ENCODE measurements around the gene ACCS.

Gene ACCS

GRCh38 chr11:44065841-44066731, at the start of gene ACCS:
Gene ACCS (plus strand): TSS chr11:44066270. CDS start chr11:44067628, 1,358 bp downstream.
- DNase-seq: no peak

DNA sequence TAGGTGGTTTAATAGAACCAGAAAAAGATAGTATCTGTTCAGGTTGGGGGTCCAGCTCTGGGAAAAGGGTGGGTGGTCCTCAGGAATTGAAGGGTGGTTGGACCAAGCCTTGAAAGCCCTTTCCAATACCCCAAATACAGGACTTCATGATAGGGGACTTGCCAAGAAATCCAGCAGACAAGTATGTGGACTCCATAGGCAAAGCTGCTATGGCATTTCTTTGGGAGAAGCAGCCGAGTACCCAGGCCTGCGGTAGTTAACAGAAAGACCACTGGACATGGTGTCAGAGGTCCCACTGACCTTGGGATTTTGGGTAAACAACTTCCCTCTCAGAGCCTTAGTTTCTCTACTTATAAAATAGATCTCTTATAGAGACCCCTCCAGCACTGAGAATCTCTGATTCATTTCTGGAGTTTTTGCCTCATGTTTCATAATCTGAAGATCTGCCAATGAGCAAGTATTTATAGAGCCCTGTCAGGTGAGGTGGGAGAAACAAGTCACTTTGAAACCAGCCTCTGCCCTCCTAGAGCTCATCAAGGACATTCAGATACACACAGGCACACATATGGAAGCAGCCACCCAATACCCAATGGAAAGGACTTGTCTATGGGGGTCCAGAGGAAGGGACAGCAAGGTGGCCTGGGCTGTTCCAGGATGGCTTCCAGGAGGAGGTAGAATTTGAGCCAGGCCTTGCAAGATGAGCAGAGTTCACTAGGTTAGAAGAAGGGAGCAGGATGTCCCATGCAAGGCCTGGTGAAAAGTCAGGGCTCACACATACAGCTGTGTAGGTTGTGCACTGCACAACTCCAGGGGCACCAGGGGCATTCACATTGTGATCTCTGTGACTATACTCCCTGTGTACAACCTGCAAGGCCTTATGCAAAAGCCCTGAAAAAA, 49.3 kb upstream of the ACCS start:
- no peak for DNase-seq

DNA sequence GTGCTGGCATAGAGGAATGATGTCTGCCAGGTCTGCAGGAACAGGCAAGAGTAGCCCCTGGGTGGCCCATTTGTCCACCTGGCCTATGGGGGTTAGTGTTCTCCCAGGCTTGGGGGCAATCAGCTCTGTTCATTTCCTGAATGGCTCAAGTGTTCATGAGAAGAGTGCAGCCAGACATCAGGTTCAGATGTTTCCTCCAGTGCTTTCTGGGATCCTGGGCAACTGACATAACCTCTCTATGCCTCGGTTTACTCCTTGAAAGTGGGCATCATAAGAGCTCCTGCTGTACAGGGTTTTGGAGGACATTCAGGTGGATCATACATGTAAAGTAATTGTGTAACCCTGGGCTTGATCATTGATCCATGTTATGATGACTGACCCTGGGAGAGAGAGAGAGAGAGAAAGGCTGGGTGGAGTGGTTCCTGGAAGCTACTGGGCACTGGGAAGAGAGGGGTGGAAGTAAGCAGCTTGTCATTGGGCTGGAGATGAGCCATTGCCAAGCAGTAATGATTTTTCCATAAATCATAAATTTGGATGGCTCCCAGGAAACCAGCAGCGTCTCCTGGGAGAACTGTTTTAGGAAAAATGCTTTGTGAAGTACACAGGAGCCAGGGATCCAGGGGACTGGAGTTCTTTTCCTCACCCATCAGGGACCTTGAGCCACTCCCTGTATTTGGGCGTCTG, 48.5 kb upstream of the ACCS start:
- no peak for DNase-seq

DNA sequence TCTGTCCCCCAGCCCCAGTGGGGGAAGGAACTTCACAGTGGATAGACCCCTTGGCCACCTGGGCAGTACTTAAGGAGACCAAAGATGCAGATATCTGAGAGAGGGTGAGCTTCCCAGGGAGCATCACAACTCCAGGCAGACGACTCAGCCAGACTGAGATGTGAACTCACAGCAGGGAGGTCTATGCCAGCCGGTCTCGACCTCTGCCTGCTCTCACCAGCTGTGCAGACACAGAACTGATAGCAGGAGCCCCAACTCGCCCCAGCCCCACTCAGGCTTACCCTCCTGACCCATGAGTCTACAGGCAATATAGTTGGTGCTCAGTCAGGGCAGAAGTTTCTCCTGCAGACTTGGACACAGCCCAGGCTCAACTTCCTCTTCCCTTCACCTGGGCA, 47.9 kb upstream of the ACCS start:
- DNase-seq: no peak

- DNase-seq: no peak
Observed at GRCh38 chr11:44018829-44019228, 47.2 kb upstream of the ACCS start.

DNA sequence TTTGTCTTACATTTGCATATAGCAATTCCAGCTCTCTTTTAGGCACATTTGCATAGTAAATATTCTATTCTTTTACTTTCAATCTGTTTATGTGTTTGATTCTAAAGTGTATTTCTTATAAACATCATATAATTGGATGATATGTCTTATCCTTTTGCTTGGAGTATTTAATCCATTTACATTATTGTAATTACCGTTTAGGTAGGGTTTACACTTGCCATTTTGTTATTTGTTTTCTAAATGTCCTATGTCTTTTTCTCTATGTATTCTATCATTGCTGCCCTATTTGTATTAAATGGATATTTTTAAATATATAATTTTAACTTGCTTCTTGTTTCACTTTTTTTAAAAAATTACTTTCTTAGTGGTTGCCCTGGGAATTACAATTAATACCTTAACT, 41.1 kb upstream of the ACCS start:
- DNase-seq: no peak

DNA sequence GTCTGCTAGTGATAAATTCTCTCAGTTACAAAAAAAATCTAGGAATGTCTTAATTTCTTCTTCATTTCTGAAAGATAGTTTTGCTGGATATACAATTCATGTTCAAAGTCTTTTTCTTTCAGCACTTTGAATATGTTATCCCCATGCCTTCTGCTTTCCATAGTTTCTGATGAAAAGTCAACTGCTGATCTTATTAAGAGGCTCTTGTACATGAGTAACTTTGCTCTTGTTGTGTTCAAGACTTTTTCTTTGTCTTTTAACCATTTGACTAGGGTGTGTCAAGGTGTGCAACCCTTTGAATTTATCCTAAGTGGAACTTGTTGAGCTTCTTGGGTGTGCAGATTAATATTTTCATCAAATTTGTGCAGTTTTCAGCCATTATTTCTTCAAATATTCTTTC, 40.3 kb upstream of the ACCS start:
- no peak for DNase-seq

GRCh38 chr11:44028401-44028800, 37.7 kb upstream of the ACCS start:
- no peak for DNase-seq

DNA sequence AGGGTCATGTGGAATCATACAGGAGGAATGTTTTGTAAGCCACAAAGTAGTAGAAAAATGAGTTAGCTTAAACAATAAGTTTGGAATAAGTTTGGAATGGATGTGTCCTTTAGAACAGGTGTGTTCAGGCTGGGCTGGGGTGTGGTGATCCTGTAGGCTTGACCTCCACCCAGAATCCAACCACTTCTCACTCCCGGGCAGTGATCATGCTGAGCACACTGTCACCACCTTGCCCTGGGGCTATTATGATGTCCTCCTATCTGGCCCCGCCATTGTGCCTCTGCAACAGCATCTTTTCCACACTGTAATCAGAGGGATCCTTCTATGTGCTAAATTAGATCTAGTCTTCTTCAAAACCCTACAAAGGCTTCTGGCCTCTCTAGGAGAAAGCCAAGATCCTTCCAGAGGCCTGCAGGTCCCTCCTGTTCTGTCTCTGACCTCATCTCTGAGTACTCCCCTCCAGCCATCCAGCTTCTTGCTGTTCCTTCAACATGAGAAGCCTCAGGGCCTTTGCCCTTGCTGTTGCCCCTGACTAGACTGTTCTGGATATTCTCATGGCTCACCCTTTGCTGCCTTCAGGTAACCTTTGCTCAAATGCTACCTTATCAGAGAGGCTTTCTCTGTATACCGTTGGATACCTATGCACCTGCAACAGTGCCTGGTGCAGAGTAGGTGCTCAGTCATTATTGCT, 37.1 kb upstream of the ACCS start:
- no peak for DNase-seq

DNA sequence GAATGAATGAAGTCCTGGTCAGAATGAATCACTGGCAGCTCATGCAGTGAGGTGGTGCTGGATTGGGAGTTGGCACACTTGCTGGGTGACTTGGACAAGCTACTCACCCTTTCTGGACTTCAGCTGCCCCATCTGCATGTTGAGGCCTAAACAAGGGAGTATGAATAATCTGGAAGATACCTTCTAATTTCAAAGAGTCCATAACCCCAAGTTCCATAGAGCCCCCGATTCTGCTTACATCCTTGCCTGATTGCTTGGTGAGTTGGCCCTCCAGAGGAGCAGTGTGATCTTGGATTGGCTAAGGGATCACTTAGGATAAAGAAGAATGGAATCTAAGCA, 36.6 kb upstream of the ACCS start:
- no peak for DNase-seq

DNA sequence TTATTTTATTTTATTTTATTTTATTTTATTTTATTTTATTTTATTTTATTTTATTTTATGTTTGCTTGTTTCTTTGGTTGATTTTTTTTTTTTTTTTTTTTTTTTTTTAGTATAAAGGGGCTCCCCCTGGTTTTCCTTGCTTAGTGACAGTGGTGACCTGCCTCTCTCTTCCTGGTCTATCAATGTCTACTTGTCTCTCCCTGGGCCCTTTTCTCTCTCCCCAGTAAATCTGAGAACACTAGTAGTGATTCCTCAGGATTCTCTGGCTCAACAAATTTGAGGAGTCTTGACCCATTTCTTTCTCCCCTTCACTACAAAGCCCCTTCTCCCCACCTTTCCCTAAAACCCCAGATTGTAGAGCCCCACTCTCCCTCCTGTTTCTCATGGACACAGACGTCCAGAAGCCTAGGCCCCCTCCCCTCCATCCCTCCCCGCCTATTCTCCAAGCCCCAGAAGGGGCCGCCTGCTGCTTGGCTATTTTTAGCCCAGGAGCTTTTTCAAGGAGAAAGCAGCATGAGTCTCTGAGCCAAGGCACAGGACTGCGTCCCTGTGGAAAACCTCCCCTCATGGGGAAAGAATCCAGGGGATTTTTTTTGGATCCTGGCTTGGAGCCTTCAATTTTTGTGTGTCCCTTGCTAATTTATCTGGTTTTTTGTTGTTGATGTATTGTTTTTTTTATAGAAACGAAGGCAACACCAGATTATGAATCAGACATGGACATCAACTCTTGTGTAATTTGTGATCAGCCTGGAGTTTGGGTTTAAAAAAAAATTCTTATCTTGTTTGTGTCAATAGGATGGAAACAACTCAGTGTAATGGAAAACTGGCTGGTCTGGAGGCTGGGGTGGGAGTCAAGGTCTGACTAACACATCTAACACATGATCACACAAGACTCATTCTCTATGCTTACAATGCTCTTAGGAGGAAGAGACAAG, 35.8 kb upstream of the ACCS start:
- peak; percentile 89 for DNase-seq

DNA sequence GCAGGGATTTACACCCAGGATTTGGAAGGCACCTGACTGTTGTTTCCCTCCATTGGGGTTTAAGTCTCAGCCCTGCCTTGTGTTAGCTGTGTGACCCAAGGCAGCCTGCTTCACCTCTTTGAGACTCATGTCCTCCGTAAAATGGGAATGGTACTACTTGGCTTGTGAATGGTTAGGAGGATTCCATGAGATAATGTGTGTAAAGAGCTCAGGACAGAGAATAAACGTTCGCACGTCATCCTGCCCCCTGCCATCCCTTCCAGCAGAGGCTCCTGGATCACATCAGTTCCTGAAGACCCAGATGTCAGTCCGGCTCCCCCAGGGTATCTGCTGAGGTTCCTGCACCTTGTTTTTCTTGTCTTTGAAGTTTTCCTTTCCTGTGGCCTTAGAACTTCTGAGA, 35.1 kb upstream of the ACCS start:
- peak; percentile 29 for DNase-seq

DNA sequence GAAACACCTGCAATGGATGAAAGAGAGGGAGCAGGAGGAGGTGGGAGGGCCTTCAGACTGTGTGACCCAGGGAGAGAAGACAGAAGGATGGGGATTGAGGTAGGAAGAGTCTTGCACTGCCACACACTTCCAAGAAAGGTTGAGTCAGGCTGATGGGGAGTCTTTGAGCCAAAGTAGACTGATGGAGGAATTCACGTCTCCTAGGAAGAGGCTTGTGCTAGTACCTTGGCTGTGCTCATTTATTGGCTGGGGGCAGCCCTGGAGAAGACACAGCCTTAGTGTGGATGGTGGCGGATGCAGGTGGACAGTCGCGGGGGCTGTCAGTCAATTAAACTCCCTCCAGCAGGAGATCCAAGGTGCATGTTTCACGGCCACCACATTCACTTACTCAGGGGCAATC, 34.5 kb upstream of the ACCS start:
- DNase-seq: no peak

GRCh38 chr11:44032299-44033085, 33.6 kb upstream of the ACCS start:
- no peak for DNase-seq

DNA sequence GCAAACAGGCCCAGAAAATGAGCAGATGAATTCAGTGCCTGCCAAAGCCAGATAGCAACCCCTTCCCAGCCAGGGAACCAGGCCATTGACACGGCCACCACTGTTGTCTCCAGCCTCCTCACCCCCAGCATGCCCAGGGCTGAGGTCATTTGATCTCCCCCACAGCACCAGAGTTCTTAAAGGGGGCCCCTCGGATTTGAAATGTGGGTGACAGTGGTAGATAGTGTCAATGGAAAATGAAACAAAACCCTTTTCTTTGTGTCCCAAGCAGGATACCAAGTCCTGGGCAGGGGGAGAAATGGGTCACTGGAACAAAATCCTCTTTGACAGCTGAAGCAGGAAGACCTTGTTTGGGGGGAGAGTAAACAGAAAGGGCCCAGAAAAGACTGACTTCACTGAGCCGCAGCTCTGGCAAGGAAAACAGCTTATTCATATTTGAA, 32.6 kb upstream of the ACCS start:
- no peak for DNase-seq

GRCh38 chr11:44033856-44034255, 32.2 kb upstream of the ACCS start:
- no peak for DNase-seq

GRCh38 chr11:44034639-44035038, 31.4 kb upstream of the ACCS start:
- no peak for DNase-seq

GRCh38 chr11:44036811-44037657, 29.0 kb upstream of the ACCS start:
- DNase-seq: peak; percentile 87

DNA sequence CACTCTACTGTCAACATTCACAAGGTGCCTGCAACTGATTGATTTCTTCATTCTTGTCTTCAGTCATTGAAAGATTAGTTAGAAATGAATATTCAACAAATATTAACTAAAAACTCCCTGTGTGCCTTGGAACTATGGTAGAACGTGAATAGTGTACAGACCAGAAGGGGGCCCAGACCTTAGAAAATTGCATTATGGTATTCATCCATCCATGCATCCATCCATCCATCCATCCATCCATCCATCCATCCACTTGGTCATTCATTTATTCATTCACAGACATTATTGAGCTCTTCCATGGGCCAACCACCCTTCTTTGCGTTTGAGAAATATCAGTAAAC, 28.4 kb upstream of the ACCS start:
- no peak for DNase-seq

- DNase-seq: no peak
Observed at GRCh38 chr11:44043157-44043556, 22.9 kb upstream of the ACCS start.

Measured in NCI-H82 (cell line).